ENCODE measurements around the gene ATP9A. TPM values are rescaled to one million over a fixed set of nuclear protein-coding genes. Genes with fewer than 3 reads are reported as not detected.

The ATP9A gene
- total RNA-seq, 1 experiment from 2014 or later, result 7.3 TPM

DNA sequence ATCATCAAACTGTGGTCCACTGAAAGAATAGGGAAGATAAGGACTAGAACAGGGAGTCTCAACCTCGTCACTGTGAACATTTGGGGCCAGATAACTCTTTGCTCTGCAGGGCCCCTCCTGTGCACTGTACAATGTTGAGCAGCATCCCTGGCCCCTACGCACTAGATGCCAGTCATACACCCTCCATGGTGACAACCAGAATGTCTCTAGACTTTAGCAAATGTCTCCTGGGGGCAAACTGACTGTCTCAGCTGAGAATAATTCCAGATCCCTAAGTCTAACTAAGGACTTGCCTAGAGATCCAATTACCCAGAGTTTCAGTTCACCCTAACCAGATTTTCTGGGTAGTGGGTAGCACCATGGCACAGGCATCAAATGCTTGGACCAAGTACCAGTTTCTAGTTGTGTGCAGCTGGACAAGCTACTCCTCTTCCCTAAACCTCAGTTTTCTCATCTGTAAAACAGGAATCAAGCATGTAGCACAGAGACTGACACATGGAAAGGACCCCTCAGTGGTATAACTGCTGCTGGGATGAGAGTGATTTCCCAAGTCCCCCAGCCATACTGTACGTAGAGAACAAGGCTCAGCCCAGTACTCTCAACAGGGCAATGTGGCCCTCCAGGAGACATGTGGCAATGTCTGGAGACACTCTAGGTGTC lies 138.7 kb downstream of the ATP9A start:
- POLR2A ChIA-PET, result interaction anchor here (0.7 kb wide), 1 partner anchor 177 kb away, joined by 3 read pairs; no protein-coding TSS in a partner anchor
- H3K9me3 Mint-ChIP-seq (ENCODE audit: unreplicated experiment), result no peaks in the 10 kb centered on the region
- no peaks in the 10 kb centered on the region for H3K36me3 Mint-ChIP-seq (ENCODE audit: insufficient read depth, unreplicated experiment)
- peaks cover 21% of the 10 kb centered on the region for H3K4me1 Mint-ChIP-seq (ENCODE audit: insufficient read depth, unreplicated experiment)
- DNase-seq (ENCODE audit: unreplicated experiment), result no peak
- H3K4me3 Mint-ChIP-seq (ENCODE audit: unreplicated experiment), result no peak overlapping the region
- H3K27ac Mint-ChIP-seq (ENCODE audit: low read depth, unreplicated experiment), result no peak overlapping the region
- CTCF ChIA-PET, result interaction anchor here (0.8 kb wide), 1 partner anchor 303 kb away, joined by 3 read pairs; no protein-coding TSS in a partner anchor
- TF ChIP-seq, protein P1, sequence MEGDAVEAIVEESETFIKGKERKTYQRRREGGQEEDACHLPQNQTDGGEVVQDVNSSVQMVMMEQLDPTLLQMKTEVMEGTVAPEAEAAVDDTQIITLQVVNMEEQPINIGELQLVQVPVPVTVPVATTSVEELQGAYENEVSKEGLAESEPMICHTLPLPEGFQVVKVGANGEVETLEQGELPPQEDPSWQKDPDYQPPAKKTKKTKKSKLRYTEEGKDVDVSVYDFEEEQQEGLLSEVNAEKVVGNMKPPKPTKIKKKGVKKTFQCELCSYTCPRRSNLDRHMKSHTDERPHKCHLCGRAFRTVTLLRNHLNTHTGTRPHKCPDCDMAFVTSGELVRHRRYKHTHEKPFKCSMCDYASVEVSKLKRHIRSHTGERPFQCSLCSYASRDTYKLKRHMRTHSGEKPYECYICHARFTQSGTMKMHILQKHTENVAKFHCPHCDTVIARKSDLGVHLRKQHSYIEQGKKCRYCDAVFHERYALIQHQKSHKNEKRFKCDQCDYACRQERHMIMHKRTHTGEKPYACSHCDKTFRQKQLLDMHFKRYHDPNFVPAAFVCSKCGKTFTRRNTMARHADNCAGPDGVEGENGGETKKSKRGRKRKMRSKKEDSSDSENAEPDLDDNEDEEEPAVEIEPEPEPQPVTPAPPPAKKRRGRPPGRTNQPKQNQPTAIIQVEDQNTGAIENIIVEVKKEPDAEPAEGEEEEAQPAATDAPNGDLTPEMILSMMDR (IDR thresholded peaks at IDR 0.05; ENCODE audit: unreplicated experiment), result no peak
- no peaks in the 10 kb centered on the region for H3K27me3 Mint-ChIP-seq (ENCODE audit: insufficient read depth, unreplicated experiment)
- BruUV-seq (replicated peaks), result no TSS peak
- intact Hi-C loops (cut with micrococcal nuclease), result loop anchor here (10.0 kb wide), 2 partner anchors 135 to 835 kb away; partner anchors contain the start of genes ATP9A and BCAS4

DNA sequence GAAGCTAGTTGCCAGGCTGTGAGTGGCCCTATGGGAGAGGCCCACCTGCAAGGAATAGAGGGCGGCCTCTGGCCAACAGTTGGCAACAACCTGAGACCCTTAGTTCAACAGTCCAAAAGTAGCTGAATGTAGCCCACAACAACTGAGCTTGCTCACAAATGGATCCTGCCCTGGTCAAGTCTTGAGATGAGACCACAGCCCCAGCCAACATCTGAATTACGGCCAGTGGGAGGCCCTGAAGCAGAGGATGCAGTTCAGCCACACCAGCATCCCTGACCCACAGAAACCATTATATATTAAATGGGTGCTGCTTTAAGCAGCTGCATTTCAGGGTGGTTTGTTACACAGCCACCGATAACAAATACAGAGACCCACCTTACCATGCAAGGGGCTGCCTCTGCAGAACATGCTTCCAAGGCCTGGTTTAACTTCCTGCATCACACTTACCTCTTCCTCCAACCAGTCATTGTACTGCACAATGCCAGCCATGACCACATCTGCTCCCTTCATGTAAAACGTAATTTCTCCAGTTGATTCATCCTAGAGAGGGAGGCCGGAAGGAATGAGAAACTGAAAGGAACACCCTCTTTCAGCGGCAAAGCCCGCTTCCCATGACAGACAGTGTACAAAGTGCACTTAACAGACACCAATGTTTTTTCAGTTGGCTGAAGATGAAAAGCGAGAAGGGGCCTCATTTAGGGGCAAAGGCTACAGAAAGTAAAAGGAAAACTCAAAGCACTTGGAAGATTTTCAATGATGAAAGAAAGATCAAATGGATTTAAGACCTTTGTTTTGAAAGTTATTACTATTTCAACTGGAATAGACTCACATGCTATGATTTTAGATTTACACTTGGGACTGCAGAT lies 139.4 kb downstream of the ATP9A start:
- H3K36me3 Mint-ChIP-seq (ENCODE audit: insufficient read depth, unreplicated experiment), result no peaks in the 10 kb centered on the region
- intact Hi-C loops (cut with micrococcal nuclease), result no loop called here
- POLR2A ChIA-PET, result interaction anchor here (0.6 kb wide), 1 partner anchor 16 kb away, joined by 3 read pairs; no protein-coding TSS in a partner anchor
- no peak overlapping the region for H3K27ac Mint-ChIP-seq (ENCODE audit: low read depth, unreplicated experiment)
- no peak for DNase-seq (ENCODE audit: unreplicated experiment)
- H3K4me3 Mint-ChIP-seq (ENCODE audit: unreplicated experiment), result no peak overlapping the region
- peaks cover 21% of the 10 kb centered on the region for H3K4me1 Mint-ChIP-seq (ENCODE audit: insufficient read depth, unreplicated experiment)
- CTCF ChIA-PET, result interaction anchor here (0.6 to 2.5 kb wide), 9 partner anchors 14 to 642 kb away, joined by 3 to 11 read pairs (median 3); no protein-coding TSS in a partner anchor
- TF ChIP-seq, protein P1 (IDR thresholded peaks at IDR 0.05; ENCODE audit: unreplicated experiment), result no peak
- BruUV-seq (replicated peaks), result no TSS peak
- no peaks in the 10 kb centered on the region for H3K9me3 Mint-ChIP-seq (ENCODE audit: unreplicated experiment)
- no peaks in the 10 kb centered on the region for H3K27me3 Mint-ChIP-seq (ENCODE audit: insufficient read depth, unreplicated experiment)

DNA sequence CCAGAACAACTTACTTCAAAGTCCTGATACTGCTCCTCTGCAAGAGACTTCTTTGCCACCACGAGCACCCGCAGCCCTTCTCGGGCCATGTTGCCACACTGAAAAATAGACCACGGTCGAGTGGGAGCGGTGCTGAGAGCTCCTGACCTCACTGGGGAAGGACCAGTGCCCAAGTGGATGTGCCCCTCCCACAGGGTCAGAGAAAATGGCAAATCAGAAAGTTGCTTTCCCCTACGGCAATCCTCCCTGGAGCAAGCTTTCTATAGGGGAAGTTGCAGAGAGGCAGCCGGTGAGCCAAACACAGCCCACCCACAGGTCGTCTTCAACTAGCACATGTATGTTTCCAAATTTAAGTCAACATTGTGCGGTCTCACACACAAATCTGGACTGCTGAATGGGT lies 140.6 kb downstream of the ATP9A start:
- peaks cover 15% of the 10 kb centered on the region for H3K4me1 Mint-ChIP-seq (ENCODE audit: insufficient read depth, unreplicated experiment)
- no TSS peak for BruUV-seq (replicated peaks)

More for the DNA sequence above, 140.6 kb downstream of the ATP9A start:
- H3K36me3 Mint-ChIP-seq (ENCODE audit: insufficient read depth, unreplicated experiment), result no peaks in the 10 kb centered on the region
- no peak for DNase-seq (ENCODE audit: unreplicated experiment)
- no peak overlapping the region for H3K27ac Mint-ChIP-seq (ENCODE audit: low read depth, unreplicated experiment)
- intact Hi-C loops (cut with micrococcal nuclease), result no loop called here
- TF ChIP-seq, protein P1 (IDR thresholded peaks at IDR 0.05; ENCODE audit: unreplicated experiment), result no peak
- H3K27me3 Mint-ChIP-seq (ENCODE audit: insufficient read depth, unreplicated experiment), result no peaks in the 10 kb centered on the region
- H3K9me3 Mint-ChIP-seq (ENCODE audit: unreplicated experiment), result no peaks in the 10 kb centered on the region
- CTCF ChIA-PET, result interaction anchor here (0.6 to 2.5 kb wide), 6 partner anchors 9 to 640 kb away, joined by 3 to 11 read pairs (median 4); no protein-coding TSS in a partner anchor
- POLR2A ChIA-PET, result no interaction called here
- H3K4me3 Mint-ChIP-seq (ENCODE audit: unreplicated experiment), result no peak overlapping the region

Measured in MCF 10A (cell line).